ENCODE data around the gene LMAN1. TPM values are rescaled to one million over a fixed set of nuclear protein-coding genes. Genes with fewer than 3 reads are reported as not detected.

Gene LMAN1, protein sequence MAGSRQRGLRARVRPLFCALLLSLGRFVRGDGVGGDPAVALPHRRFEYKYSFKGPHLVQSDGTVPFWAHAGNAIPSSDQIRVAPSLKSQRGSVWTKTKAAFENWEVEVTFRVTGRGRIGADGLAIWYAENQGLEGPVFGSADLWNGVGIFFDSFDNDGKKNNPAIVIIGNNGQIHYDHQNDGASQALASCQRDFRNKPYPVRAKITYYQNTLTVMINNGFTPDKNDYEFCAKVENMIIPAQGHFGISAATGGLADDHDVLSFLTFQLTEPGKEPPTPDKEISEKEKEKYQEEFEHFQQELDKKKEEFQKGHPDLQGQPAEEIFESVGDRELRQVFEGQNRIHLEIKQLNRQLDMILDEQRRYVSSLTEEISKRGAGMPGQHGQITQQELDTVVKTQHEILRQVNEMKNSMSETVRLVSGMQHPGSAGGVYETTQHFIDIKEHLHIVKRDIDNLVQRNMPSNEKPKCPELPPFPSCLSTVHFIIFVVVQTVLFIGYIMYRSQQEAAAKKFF
- polyA plus RNA-seq = 49.8 and 50.3 TPM in 2 replicates
- 80.3 and 85.2 TPM in 2 replicates for polyA minus RNA-seq

DNA sequence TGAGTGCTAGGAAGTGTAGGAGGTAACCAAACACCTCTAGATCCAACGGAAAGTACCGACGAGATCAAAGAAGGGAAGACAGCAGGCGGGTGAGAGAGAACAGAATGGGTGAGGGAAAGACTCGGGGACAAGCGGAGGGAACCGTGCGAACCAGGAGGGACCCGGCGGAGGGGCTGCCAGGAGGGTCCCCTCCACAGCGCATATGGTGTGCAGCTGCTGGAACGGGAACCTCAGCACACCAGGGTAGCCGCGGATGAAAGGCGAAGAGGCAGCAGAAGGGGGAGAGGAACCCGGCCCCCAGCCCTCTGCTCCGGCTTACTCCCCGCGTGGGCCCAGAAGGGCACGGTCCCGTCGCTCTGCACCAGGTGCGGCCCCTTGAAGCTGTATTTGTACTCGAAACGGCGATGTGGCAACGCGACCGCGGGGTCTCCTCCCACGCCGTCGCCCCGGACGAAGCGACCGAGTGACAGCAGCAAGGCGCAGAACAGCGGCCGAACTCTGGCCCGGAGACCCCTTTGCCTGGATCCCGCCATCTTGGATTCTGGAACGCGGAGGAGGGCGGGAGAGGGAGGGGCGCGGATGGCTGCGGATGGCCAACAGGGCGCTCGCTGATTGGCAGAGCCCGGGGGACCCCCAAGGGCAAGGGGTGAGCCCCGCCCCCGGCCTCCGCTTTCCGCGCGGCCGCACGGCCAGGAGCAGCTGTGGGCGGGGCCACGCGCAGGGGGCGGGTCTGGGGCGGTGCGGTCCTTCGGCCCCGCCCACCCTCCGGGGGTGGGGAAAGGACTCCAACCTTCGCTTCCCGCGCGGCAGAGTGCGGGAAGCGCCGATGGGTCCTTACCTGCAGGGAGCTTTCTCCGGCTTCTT lies at the start of gene LMAN1:
LMAN1 (minus strand) TSS at position 554 of the 864 bp plus-strand sequence; CDS start at position 533, 21 bp downstream.
- Histone ChIP-seq H3K9me2 (ENCODE audit: insufficient read depth, low read length) (no peaks in the 10 kb centered on the region), H3K9ac (ENCODE audit: low read length) (peak within 1 kb of the TSS; percentile 78), H3K4me2 (ENCODE audit: low read length) (peak within 1 kb of the TSS; percentile 69), H4K20me1 (ENCODE audit: insufficient read depth) (no peaks in the 10 kb centered on the region), H2AFZ (ENCODE audit: low read depth, low read length) (peak within 1 kb of the TSS; percentile 73), H3K27ac (ENCODE audit: low read length) (peak within 1 kb of the TSS; percentile 43), H3K9me3 (ENCODE audit: low read length) (no peaks in the 10 kb centered on the region), H3K36me3 (ENCODE audit: insufficient read depth, low read length) (peaks cover 3% of the 10 kb centered on the region), H3K4me3 (ENCODE audit: low read length) (peak within 1 kb of the TSS; percentile 86), H3K27me3 (ENCODE audit: insufficient read depth, low read depth, low read length) (peaks cover 4% of the 10 kb centered on the region), H3K79me2 (replicated peaks; ENCODE audit: insufficient read depth, low read length) (peaks cover 20% of the 10 kb centered on the region), H3F3A (ENCODE audit: insufficient read depth, low read length, poor library complexity, severe bottlenecking) (no peaks in the 10 kb centered on the region)
- TF ChIP-seq POLR2AphosphoS5 (IDR thresholded peaks at IDR 0.05) (peak; percentile 88), TAF1 (IDR thresholded peaks at IDR 0.05; ENCODE audit: low read depth) (peak; percentile 91), MXI1 (conservative IDR thresholded peaks at IDR 0.05; ENCODE audit: poor library complexity, severe bottlenecking) (peak; percentile 79), EP300 (conservative IDR thresholded peaks at IDR 0.05; ENCODE audit: poor library complexity, severe bottlenecking) (peak; percentile 16), EZH2 (IDR thresholded peaks at IDR 0.05; ENCODE audit: borderline replicate concordance, insufficient read depth, low read length, poor library complexity, severe bottlenecking) (no peak), RAD21 (conservative IDR thresholded peaks at IDR 0.05) (peak; percentile 13), SMC3 (conservative IDR thresholded peaks at IDR 0.05; ENCODE audit: poor library complexity) (peak; percentile 37)
- TF ChIP-seq, protein P1, sequence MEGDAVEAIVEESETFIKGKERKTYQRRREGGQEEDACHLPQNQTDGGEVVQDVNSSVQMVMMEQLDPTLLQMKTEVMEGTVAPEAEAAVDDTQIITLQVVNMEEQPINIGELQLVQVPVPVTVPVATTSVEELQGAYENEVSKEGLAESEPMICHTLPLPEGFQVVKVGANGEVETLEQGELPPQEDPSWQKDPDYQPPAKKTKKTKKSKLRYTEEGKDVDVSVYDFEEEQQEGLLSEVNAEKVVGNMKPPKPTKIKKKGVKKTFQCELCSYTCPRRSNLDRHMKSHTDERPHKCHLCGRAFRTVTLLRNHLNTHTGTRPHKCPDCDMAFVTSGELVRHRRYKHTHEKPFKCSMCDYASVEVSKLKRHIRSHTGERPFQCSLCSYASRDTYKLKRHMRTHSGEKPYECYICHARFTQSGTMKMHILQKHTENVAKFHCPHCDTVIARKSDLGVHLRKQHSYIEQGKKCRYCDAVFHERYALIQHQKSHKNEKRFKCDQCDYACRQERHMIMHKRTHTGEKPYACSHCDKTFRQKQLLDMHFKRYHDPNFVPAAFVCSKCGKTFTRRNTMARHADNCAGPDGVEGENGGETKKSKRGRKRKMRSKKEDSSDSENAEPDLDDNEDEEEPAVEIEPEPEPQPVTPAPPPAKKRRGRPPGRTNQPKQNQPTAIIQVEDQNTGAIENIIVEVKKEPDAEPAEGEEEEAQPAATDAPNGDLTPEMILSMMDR (IDR thresholded peaks at IDR 0.05; ENCODE audit: poor library complexity, severe bottlenecking) = no peak
- TF ChIP-seq, protein P2, sequence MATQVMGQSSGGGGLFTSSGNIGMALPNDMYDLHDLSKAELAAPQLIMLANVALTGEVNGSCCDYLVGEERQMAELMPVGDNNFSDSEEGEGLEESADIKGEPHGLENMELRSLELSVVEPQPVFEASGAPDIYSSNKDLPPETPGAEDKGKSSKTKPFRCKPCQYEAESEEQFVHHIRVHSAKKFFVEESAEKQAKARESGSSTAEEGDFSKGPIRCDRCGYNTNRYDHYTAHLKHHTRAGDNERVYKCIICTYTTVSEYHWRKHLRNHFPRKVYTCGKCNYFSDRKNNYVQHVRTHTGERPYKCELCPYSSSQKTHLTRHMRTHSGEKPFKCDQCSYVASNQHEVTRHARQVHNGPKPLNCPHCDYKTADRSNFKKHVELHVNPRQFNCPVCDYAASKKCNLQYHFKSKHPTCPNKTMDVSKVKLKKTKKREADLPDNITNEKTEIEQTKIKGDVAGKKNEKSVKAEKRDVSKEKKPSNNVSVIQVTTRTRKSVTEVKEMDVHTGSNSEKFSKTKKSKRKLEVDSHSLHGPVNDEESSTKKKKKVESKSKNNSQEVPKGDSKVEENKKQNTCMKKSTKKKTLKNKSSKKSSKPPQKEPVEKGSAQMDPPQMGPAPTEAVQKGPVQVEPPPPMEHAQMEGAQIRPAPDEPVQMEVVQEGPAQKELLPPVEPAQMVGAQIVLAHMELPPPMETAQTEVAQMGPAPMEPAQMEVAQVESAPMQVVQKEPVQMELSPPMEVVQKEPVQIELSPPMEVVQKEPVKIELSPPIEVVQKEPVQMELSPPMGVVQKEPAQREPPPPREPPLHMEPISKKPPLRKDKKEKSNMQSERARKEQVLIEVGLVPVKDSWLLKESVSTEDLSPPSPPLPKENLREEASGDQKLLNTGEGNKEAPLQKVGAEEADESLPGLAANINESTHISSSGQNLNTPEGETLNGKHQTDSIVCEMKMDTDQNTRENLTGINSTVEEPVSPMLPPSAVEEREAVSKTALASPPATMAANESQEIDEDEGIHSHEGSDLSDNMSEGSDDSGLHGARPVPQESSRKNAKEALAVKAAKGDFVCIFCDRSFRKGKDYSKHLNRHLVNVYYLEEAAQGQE (IDR thresholded peaks at IDR 0.05; ENCODE audit: borderline replicate concordance) = peak; percentile 87
